22Rv1 (cell line): Measurements from ENCODE around the gene SERPINC1.
"Not testable (repeated sequence)": the region's sequence is repeated elsewhere in the genome, so short reads cannot be mapped to it uniquely, and the experiment has no call there.

Experiments used
- H3K27ac ChIP-seq: fragments of 450-650 bp; 2 replicates; pipeline ENCODE4 v1.5.1; 2017
- ZFX ChIP-seq: fragments of 450-650 bp; IDR thresholded peaks from 2 replicates; pipeline ENCODE4 v1.6.1; 2017; ENCODE audit warnings: antibody characterized with exemption, borderline replicate concordance
- TF ChIP-seq, protein P1 (sequence below): fragments of 450-650 bp; IDR thresholded peaks from 2 replicates; pipeline ENCODE4 v1.5.1; 2017; ENCODE audit warnings: mild to moderate bottlenecking

Gene SERPINC1

DNA sequence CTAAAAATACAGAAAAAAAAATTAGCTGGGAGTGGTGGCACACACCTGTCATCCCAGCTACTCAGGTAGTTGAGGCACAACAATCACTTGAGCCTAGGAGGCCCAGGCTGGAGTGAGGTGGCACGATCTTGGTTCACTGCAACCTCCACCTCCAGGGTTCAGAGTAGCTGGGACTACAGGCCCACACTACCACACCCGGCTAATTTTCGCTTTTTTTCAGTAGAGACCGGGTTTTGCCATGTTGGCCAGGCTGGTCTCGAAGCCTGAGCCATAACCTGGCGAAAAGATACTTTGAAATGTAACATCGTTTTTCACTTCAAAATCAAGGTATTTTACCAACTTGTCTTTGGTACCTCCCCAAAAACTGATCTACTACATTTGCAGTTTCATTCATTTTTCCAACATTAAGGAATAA, 55.4 kb downstream of the SERPINC1 start:
- TF ChIP-seq, protein P1, sequence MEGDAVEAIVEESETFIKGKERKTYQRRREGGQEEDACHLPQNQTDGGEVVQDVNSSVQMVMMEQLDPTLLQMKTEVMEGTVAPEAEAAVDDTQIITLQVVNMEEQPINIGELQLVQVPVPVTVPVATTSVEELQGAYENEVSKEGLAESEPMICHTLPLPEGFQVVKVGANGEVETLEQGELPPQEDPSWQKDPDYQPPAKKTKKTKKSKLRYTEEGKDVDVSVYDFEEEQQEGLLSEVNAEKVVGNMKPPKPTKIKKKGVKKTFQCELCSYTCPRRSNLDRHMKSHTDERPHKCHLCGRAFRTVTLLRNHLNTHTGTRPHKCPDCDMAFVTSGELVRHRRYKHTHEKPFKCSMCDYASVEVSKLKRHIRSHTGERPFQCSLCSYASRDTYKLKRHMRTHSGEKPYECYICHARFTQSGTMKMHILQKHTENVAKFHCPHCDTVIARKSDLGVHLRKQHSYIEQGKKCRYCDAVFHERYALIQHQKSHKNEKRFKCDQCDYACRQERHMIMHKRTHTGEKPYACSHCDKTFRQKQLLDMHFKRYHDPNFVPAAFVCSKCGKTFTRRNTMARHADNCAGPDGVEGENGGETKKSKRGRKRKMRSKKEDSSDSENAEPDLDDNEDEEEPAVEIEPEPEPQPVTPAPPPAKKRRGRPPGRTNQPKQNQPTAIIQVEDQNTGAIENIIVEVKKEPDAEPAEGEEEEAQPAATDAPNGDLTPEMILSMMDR: no peak
- no peak for TF ChIP-seq ZFX
- peak overlapping the region; percentile 99 for H3K27ac ChIP-seq

DNA sequence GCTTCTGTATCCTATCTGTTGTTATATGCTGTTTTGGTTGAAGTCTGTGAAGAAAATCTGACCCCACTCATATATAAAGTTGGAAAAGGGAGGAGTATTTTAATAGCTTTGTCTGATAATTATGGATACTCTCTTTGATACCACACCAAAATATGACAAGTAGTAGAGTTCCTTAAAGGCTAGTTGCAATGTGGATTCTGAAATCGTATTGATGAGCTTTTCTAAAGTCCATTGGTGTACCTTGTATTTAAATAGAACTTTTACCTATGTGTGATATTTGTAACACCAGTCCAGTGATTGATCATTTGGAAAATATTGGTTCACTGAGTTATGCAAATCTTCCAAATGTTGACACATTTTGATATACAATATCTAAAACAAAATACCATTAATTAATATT, 57.1 kb downstream of the SERPINC1 start:
- TF ChIP-seq ZFX: no peak
- TF ChIP-seq, protein P1: no peak
- no peak overlapping the region for H3K27ac ChIP-seq

DNA sequence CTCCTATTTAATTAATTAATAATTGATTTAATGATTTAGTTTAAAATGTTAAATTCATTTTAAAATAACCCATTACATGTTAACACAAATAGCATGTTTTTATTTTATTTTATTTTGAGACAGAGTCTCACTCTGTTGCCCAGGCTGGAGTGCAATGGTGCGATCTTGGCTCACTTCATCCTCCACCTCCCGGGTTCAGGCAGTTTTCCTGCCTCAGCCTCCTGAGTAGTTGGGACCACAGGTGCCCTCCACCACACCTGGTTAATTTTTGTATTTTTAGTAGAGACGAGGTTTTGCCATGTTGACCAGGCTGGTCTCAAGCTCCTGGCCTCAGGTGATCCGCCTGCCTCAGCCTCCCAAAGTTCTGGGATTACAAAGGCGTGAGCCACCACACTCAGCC, 57.6 kb downstream of the SERPINC1 start:
- not testable (repeated sequence) for H3K27ac ChIP-seq

DNA sequence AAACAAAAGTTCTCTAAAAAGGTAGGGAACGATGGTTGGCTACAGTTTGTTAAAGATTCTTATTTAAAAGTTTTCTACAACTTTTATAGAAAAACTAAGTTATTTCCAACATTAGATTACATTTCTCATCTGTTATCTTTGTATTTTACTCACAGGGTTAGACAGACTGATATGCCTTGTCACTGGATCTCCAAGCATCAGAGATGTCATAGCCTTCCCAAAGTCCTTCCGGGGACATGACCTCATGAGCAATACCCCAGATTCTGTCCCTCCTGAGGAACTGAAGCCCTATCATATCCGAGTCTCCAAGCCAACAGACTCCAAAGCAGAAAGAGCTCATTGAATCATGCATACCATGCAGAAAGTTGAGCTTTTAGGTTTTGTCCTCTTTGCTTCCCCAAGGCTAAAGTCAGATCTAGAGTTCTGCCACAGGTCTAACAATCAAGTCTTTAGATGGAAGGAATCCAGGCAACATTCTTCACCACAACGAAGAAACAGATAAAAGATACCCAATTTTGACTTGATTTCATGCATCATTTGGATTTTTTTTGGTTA, 59.7 kb downstream of the SERPINC1 start:
- no peak overlapping the region for H3K27ac ChIP-seq
- TF ChIP-seq ZFX: no peak
- TF ChIP-seq, protein P1: no peak

DNA sequence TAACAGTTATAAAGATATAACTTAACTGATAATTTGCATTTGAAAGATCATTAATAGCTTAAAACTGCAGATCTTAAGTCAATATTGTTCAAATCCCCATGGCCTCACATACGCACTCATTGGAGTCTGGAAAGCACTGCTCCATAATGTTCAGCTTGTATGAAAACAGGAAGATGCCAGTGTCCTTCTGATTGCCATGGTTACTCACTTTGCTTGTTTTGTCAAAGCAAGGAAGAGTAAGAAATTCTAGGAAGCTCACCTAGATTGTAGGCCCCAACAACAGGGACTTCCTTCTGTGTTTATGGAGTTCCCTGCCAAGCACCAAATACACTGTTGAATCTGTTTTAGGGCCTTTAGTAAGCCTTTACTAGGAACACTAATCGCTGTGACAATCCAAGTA, 60.2 kb downstream of the SERPINC1 start:
- no peak for TF ChIP-seq ZFX
- TF ChIP-seq, protein P1: no peak
- no peak overlapping the region for H3K27ac ChIP-seq

DNA sequence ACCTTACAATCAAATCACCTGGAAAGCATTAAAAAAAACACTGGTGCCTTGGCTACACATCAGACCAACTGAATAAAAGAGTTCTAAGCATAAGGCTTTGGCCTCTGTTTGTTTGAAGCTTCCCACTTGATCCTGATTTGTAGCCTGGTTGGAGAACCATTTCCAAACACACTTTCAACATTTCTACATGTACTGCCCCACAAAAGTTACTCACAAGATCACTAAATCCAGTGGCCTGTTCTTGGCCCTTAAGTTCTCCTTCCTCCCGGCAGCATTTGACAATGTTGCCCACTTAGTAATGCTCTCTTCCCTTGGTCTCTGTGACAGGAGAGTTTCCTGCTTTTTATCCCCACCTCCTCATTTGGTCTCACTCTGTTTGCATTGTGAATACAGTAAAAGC, 61.1 kb downstream of the SERPINC1 start:
- no peak overlapping the region for H3K27ac ChIP-seq
- TF ChIP-seq ZFX: no peak
- TF ChIP-seq, protein P1: no peak
